Measurements from ENCODE around the gene GAS2L2.

Gene GAS2L2

GRCh38 chr17:35740997-35741931 is 11.8 kb downstream of the GAS2L2 start:
- no peak for TF ChIP-seq CTCF (IDR thresholded peaks at IDR 0.05; ENCODE audit: control extremely low read depth, extremely low read depth, low read depth, missing control alignments)
- ChIA-PET POLR2A (no interaction called here), CTCF (interaction anchor here (2.1 kb wide), 1 partner anchor 22 kb away, joined by 5 read pairs; no protein-coding TSS in a partner anchor)
- no peak for DNase-seq (ENCODE audit: extremely low spot score)

GRCh38 chr17:35740216-35740615 is 12.8 kb downstream of the GAS2L2 start:
- DNase-seq (ENCODE audit: extremely low spot score): no peak
- TF ChIP-seq CTCF (IDR thresholded peaks at IDR 0.05; ENCODE audit: control extremely low read depth, extremely low read depth, low read depth, missing control alignments): no peak
- POLR2A ChIA-PET: no interaction called here
- CTCF ChIA-PET: interaction anchor here (0.8 to 1.0 kb wide), 2 partner anchors 127 to 207 kb away, joined by 3 to 4 read pairs; no protein-coding TSS in a partner anchor

- no peak for TF ChIP-seq CTCF (IDR thresholded peaks at IDR 0.05; ENCODE audit: control extremely low read depth, extremely low read depth, low read depth, missing control alignments)
- peak; percentile 21 for DNase-seq (ENCODE audit: extremely low spot score)
- POLR2A ChIA-PET: no interaction called here
- CTCF ChIA-PET: interaction anchor here (1.0 to 3.2 kb wide), 2 partner anchors 9 kb away, joined by 5 to 18 read pairs; no protein-coding TSS in a partner anchor
Measured at GRCh38 chr17:35738519-35739133, 14.4 kb downstream of the GAS2L2 start.

- POLR2A ChIA-PET: no interaction called here
- no peak for DNase-seq (ENCODE audit: extremely low spot score)
- no peak for TF ChIP-seq CTCF (IDR thresholded peaks at IDR 0.05; ENCODE audit: control extremely low read depth, extremely low read depth, low read depth, missing control alignments)
- CTCF ChIA-PET: interaction anchor here (1.4 to 3.2 kb wide), 4 partner anchors 12 to 28 kb away, joined by 3 to 18 read pairs (median 4); no protein-coding TSS in a partner anchor
Measured at GRCh38 chr17:35736236-35736635, 16.8 kb downstream of the GAS2L2 start.

- ChIA-PET CTCF (interaction anchor here (1.4 to 3.2 kb wide), 4 partner anchors 12 to 29 kb away, joined by 3 to 18 read pairs (median 4); no protein-coding TSS in a partner anchor), POLR2A (no interaction called here)
- no peak for TF ChIP-seq CTCF (IDR thresholded peaks at IDR 0.05; ENCODE audit: control extremely low read depth, extremely low read depth, low read depth, missing control alignments)
- DNase-seq (ENCODE audit: extremely low spot score): no peak
Measured at GRCh38 chr17:35735036-35735805, 17.8 kb downstream of the GAS2L2 start.

- CTCF ChIA-PET: interaction anchor here (1.1 kb wide), 1 partner anchor 126 kb away, joined by 3 read pairs; no protein-coding TSS in a partner anchor
- DNase-seq (ENCODE audit: extremely low spot score): no peak
- POLR2A ChIA-PET: no interaction called here
- no peak for TF ChIP-seq CTCF (IDR thresholded peaks at IDR 0.05; ENCODE audit: control extremely low read depth, extremely low read depth, low read depth, missing control alignments)
Measured at GRCh38 chr17:35734396-35734795, 18.6 kb downstream of the GAS2L2 start.

Data from GM10248 (cell line).